Epithelial cell of proximal tubule (primary cell): ENCODE results near the gene EIF2S1. TPM values are rescaled to one million over a fixed set of nuclear protein-coding genes. Genes with fewer than 3 reads are reported as not detected.
"Not testable (repeated sequence)": the region's sequence is repeated elsewhere in the genome, so short reads cannot be mapped to it uniquely, and the experiment has no call there.

Source experiments
- DNase-seq: peaks from one replicate; pipeline ENCODE4 v3.0.0-alpha.2; 2011; ENCODE audit warnings: low read depth
- H3K4me3 ChIP-seq: 2 replicates; pipeline ENCODE4 v1.5.1; 2011; ENCODE audit warnings: low read depth, mild to moderate bottlenecking, low read length
- total RNA-seq: library from RNA; depleted of rRNA; stranded (reverse); fragments of >200 nt; gene quantifications from 2 replicates; pipeline ENCODE4 v1.2.3, GENCODE V29; 2015
- TF ChIP-seq, protein P1 (sequence below): conservative IDR thresholded peaks from 2 replicates; pipeline ENCODE4 v1.5.1; 2012; ENCODE audit warnings: low read depth, mild to moderate bottlenecking, low read length

The EIF2S1 gene
- total RNA-seq, 1 donor from 2014 or later, result 175 TPM

DNA sequence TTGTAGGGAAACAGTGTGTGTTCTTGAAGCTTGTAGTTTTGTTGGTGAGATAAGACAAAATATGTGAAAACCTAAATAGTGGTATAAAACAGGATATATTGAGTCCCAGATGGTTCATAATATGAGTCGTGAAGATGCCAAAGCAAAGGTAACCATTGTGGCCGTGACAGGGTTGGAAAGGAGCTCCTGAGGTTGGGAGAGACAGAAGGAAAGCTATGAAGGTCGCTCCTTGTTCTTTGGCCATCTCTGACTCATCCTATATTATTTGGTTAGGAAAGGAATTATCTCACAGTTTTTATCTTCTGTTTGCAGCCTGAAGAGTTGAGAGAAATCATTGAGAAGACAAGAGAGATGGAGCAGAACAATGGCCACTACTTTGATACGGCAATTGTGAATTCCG lies 27.7 kb upstream of the EIF2S1 start:
- H3K4me3 ChIP-seq, result no peak overlapping the region
- no peak for DNase-seq
- TF ChIP-seq, protein P1, sequence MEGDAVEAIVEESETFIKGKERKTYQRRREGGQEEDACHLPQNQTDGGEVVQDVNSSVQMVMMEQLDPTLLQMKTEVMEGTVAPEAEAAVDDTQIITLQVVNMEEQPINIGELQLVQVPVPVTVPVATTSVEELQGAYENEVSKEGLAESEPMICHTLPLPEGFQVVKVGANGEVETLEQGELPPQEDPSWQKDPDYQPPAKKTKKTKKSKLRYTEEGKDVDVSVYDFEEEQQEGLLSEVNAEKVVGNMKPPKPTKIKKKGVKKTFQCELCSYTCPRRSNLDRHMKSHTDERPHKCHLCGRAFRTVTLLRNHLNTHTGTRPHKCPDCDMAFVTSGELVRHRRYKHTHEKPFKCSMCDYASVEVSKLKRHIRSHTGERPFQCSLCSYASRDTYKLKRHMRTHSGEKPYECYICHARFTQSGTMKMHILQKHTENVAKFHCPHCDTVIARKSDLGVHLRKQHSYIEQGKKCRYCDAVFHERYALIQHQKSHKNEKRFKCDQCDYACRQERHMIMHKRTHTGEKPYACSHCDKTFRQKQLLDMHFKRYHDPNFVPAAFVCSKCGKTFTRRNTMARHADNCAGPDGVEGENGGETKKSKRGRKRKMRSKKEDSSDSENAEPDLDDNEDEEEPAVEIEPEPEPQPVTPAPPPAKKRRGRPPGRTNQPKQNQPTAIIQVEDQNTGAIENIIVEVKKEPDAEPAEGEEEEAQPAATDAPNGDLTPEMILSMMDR, result no peak

DNA sequence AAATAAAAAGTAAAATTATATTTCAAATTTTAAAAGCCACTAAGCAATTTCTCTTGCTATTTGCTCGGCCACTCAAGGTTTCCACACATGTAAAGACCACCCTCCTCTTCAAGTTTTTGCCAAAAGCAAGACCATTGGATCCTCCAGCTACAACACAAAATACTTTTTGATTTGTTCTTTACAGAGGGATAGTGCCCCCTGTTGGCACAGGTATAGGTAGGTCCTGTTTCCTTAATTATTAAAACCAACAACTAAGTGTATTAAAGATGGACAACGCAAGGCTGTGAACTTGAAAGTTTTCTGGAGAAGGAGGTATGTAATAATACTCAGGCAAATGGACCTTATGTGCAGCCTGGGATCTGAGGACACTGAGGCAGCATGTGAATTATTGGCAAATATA lies 24.3 kb upstream of the EIF2S1 start:
- TF ChIP-seq, protein P1, result peak; percentile 73
- H3K4me3 ChIP-seq, result no peak overlapping the region

DNA sequence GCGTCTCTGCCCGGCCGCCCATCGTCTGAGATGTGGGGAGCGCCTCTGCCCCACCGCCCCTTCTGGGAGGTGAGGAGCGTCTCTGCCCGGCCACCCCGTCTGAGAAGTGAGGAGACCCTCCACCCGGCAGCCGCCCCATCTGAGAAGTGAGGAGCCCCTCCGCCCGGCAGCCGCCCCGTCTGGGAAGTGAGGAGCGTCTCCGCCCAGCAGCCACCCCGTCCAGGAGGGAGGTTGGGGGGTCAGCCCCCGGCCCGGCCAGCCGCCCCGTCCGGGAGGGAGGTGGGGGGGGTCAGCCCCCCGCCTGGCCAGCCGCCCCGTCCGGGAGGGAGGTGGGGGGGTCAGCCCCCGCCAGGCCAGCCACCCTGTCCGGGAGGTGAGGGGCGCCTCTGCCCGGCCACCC lies 18.9 kb upstream of the EIF2S1 start:
- not testable (repeated sequence) for H3K4me3 ChIP-seq, DNase-seq

More for the DNA sequence above, 24.3 kb upstream of the EIF2S1 start:
- no peak for DNase-seq

DNA sequence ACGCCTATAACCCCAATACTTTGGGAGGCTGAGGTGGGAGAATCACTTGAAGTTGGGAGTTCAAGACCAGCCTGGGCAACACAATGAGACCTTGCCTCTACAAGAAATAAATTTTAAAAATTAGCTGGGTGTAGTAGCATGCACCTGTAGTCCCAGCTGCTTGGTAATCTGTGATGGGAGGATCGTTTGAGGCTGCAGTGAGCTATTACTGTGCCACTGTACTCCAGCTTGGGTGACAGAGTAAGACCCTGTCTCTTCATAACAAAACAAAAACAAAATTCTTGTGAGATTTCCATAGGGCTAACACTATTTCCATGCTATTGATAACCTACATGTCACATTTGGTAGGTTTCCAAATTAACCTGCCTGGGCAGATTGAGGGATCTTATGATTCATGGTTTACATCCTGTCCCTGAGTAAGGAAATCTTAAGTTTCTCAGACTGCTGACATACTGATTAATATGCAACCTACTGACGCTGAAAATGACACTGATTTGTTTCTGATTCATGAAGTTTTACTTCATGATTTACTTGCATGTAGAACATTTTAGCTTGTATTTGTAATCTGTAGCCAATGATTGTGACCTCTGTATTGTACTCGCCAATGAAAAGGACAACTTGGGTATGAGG lies 16.4 kb upstream of the EIF2S1 start:
- peak; percentile 43 for DNase-seq
- H3K4me3 ChIP-seq, result no peak overlapping the region
- TF ChIP-seq, protein P1, result no peak

DNA sequence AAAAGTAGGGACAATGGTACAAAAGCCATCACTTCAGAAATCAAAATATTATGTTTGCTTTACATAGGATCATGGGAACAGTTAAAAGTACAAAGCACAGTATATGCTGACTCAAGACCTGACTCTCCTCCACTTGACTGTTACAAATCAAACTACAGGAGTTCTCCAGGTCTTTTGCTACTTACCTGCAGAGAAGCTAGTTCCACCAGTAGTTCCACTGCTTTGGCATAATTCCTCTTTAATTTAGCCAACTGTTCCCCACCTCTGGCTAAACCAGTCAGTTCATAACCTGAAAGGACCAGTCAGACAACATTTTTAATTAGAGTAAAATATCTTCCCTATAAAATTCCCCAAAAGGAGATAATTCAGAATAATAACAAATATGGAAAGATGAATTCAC lies 14.5 kb upstream of the EIF2S1 start:
- H3K4me3 ChIP-seq, result no peak overlapping the region
- no peak for DNase-seq
- TF ChIP-seq, protein P1, result no peak

DNA sequence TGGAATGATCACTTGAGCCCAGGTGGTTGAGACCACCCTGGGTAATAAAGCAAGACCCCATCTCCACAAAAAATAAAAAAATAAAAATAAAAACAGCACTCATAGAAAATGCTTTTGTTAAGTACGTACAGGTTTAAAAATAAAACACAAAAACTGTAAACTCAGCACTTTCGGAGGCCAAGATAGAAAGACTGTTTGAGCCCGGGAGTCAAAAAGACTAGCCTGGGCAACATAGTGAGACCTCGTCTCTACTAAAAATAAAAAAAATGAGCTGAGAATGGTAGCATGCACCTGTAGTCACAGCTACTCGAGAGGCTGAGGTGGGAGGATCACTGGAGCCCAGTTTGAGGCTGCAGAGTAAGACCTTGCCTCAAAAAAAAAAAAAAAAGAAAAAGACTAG lies 8.1 kb upstream of the EIF2S1 start:
- TF ChIP-seq, protein P1, result no peak
- no peak for DNase-seq
- no peak overlapping the region for H3K4me3 ChIP-seq

DNA sequence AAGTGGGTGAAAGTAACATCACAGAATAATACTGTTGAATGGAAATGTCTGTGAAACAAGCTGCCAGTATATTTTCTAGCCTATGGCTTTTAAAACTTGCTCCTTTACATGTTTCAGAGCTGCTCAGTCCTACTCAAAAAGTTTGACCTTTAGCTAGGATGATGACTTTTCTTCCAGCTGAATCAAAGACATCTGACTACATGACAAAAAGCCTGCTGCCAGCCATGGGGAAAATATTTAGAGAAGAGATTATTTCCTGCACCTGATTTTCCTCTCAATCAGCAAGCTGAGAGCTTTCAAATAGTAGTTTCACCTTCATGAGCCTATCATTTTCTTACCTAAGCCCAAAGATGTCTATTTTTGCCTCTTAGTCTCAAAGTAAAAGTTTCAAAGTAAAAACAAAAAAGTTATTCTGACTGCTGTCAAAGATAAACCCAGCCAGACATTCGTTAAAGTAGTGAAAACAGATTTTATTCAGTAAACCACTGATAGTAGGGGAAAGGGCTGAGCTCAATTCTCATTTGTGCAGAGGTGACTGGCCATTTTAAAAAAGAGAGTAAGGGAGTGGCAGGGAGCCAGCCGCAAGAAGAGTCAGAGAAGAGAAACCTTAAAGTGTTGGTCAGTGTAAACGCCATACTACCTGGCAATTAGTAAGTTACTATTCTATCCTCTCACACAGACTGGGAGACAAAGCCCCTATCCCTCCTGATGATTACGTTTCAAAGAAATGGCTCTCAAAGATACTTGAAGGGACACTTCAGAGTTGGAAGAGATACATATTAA lies 2.8 kb upstream of the EIF2S1 start:
- peak overlapping the region; percentile 94 for H3K4me3 ChIP-seq
- TF ChIP-seq, protein P1, result no peak
- no peak for DNase-seq
